CD4-positive, alpha-beta T cell (primary cell): ENCODE measurements around the gene LAMA3. TPM values are rescaled to one million over a fixed set of nuclear protein-coding genes. Genes with fewer than 3 reads are reported as not detected.

Experiments used
- ATAC-seq: fragments of 200-7000 bp; cut with Tn5 transposase; one replicate; pipeline ENCODE4 v1.10.0; 2022; ENCODE audit warnings: mild to moderate bottlenecking; ENCODE audit not compliant: poor library complexity
- CTCF ChIA-PET: fragments of 350-600 bp; sonication (Branson Sonifier 250); formaldehyde crosslinking; loops from one replicate; lab custom pipeline; 2021; ENCODE audit warnings: antibody characterized with exemption, inconsistent platforms; lab: Charles Lee
- POLR2A ChIA-PET: fragments of 350-600 bp; sonication (Branson Sonifier 250); formaldehyde crosslinking; loops from one replicate; lab custom pipeline; 2021; ENCODE audit warnings: antibody characterized with exemption, inconsistent platforms; lab: Charles Lee
- DNase-seq, 14 experiments: peaks; one replicate each; pipeline ENCODE4 v3.0.0-alpha.2; 2013 to 2020; ENCODE audit warnings: mixed read lengths in 2 of 14
- H3K27ac ChIP-seq, 2 donors: one replicate each; pipeline versions ENCODE4 v1.5.1 to v1.7.0; 2013; ENCODE audit warnings: low read length in 2 of 2, low read depth in 1 of 2, mild to moderate bottlenecking in 1 of 2
- H3K27me3 ChIP-seq, 2 experiments: 1 replicate in 1 of 2; 2 replicates in 1 of 2; pipeline versions ENCODE4 v1.6.1 to v1.7.0; 2013; ENCODE audit warnings: low read length in 2 of 2, control low read depth in 1 of 2, mild to moderate bottlenecking in 1 of 2, moderate library complexity in 1 of 2; ENCODE audit not compliant: insufficient read depth in 2 of 2, control insufficient read depth in 1 of 2
- H3K36me3 ChIP-seq: one replicate; pipeline ENCODE4 v1.6.1; 2013; ENCODE audit warnings: low read length, control low read depth; ENCODE audit not compliant: insufficient read depth
- H3K4me1 ChIP-seq: one replicate; pipeline ENCODE4 v1.6.1; 2013; ENCODE audit warnings: low read length, control low read depth; ENCODE audit not compliant: insufficient read depth
- H3K4me3 ChIP-seq: one replicate; pipeline ENCODE4 v1.5.1; 2013; ENCODE audit warnings: mild to moderate bottlenecking, low read length, moderate library complexity
- H3K9me3 ChIP-seq, 2 experiments: 1 replicate in 1 of 2; 2 replicates in 1 of 2; pipeline versions ENCODE4 v1.6.1 to v1.7.0; 2013; ENCODE audit warnings: low read length in 2 of 2, mild to moderate bottlenecking in 2 of 2, control low read depth in 1 of 2, moderate library complexity in 1 of 2; ENCODE audit not compliant: control insufficient read depth in 1 of 2, insufficient read depth in 1 of 2
- H3K27ac Mint-ChIP-seq: one replicate; pipeline ENCODE4 v1.8.0; 2020; ENCODE audit warnings: mixed read lengths
- H3K27me3 Mint-ChIP-seq: one replicate; pipeline ENCODE4 v1.8.0; 2021; ENCODE audit warnings: mixed read lengths
- H3K36me3 Mint-ChIP-seq: one replicate; pipeline ENCODE4 v1.8.0; 2021; ENCODE audit warnings: low read depth, mixed read lengths
- H3K4me1 Mint-ChIP-seq: one replicate; pipeline ENCODE4 v1.8.0; 2021; ENCODE audit warnings: low read depth, mixed read lengths
- H3K4me3 Mint-ChIP-seq: one replicate; pipeline ENCODE4 v1.8.0; 2020; ENCODE audit warnings: mild to moderate bottlenecking, mixed read lengths
- H3K9me3 Mint-ChIP-seq: one replicate; pipeline ENCODE4 v1.8.0; 2020; ENCODE audit warnings: mixed read lengths
- intact Hi-C, 2 experiments: fragments of 100-400 bp; cut with DNase I in 1 of 2; cut with micrococcal nuclease in 1 of 2; formaldehyde crosslinking; loops; one replicate each; pipeline versions ENCODE4 v1.15.1 to v1.9.0; 2023 to 2025; cut with DNase I, micrococcal nuclease
- total RNA-seq, 174 experiments: library from RNA in 2 of 174; stranded (reverse) in 2 of 174; gene quantifications; one replicate each; pipeline ENCODE4 v1.2.3 and lab custom pipeline; 2021 to 2026
- TF ChIP-seq, protein P1 (sequence below): fragments of 200-600 bp; IDR thresholded peaks from one replicate; pipeline ENCODE4 v1.8.0; 2022; ENCODE audit warnings: antibody characterized with exemption, mild to moderate bottlenecking

The LAMA3 gene
- total RNA-seq, 2 experiments from 2014 or later = 0.19 TPM; not detected in 1

DNA sequence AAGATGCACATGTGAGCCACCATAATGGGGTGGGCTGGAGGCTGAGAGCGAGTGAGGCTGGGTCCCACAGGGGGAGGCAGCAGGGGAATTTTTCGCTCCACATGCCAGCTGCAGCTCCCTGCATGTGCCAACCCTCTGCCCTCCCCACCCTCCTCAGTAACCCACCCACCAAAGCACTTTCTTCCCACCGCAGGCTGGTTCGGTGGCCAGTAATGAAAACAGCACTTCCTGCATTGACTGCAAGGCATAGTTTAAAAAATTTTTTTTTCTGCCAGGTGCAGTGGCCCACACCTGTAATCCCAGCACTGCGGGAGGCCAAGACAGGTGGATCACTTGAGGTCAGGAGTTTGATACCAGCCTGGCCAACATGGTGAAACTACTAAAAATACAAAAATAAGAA, 177.8 kb downstream of the LAMA3 start:
- Mint-ChIP-seq H3K9me3 (peaks cover 4% of the 10 kb centered on the region), H3K36me3 (no peaks in the 10 kb centered on the region), H3K27ac (peak overlapping the region; percentile 21), H3K27me3 (no peaks in the 10 kb centered on the region), H3K4me1 (peaks cover 66% of the 10 kb centered on the region), H3K4me3 (no peak overlapping the region)
- no peaks in the 10 kb centered on the region for H3K27me3 ChIP-seq
- TF ChIP-seq, protein P1, sequence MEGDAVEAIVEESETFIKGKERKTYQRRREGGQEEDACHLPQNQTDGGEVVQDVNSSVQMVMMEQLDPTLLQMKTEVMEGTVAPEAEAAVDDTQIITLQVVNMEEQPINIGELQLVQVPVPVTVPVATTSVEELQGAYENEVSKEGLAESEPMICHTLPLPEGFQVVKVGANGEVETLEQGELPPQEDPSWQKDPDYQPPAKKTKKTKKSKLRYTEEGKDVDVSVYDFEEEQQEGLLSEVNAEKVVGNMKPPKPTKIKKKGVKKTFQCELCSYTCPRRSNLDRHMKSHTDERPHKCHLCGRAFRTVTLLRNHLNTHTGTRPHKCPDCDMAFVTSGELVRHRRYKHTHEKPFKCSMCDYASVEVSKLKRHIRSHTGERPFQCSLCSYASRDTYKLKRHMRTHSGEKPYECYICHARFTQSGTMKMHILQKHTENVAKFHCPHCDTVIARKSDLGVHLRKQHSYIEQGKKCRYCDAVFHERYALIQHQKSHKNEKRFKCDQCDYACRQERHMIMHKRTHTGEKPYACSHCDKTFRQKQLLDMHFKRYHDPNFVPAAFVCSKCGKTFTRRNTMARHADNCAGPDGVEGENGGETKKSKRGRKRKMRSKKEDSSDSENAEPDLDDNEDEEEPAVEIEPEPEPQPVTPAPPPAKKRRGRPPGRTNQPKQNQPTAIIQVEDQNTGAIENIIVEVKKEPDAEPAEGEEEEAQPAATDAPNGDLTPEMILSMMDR = no peak
- H3K4me3 ChIP-seq = no peak overlapping the region
- H3K36me3 ChIP-seq = no peaks in the 10 kb centered on the region
- ChIA-PET POLR2A (no interaction called here), CTCF (no interaction called here)
- intact Hi-C loops = no loop called here
- peaks cover 50% of the 10 kb centered on the region for H3K4me1 ChIP-seq
- ATAC-seq (no peak), DNase-seq (peak in 3 of 14 experiments; percentile 22 to 29 (median 29))
- no peak overlapping the region for H3K27ac ChIP-seq
- no peaks in the 10 kb centered on the region for H3K9me3 ChIP-seq

DNA sequence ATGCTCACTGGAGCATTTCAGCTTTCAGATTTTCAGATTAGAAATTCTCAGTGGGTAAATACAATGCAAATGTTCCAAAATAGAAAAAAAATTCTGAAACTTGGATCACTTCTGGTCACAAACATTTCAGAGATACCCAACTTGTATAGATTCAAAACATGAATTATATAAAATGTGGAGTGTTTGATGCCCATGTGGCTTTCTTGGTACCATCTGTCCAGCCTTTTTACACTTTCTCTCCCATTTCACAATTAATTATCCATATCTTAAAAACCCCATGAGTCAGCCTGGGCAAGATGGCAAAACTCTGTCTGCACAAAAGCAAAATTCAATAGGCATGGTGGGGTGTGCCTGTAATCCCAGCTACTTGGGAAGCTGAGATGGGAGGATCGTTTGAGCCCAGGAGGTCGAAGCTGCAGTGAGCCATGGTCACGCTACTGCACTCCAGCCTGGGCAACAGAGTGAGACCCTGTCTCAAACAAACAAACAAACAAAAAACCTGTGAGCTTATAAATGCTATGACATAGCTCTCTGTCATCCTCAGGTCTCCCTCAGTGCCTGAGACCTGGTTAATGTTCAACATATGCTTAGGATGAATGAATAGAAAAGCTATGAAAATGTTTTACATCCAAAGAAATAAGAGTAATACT, 179.0 kb downstream of the LAMA3 start:
- Mint-ChIP-seq H3K4me3 (no peak overlapping the region), H3K36me3 (no peaks in the 10 kb centered on the region), H3K9me3 (peaks cover 4% of the 10 kb centered on the region), H3K27ac (no peak overlapping the region), H3K27me3 (no peaks in the 10 kb centered on the region), H3K4me1 (peaks cover 71% of the 10 kb centered on the region)
- H3K4me3 ChIP-seq = no peak overlapping the region
- no peak overlapping the region for H3K27ac ChIP-seq
- POLR2A ChIA-PET = interaction anchor here (1.0 kb wide), 1 partner anchor 143 kb away, joined by 4 read pairs; no protein-coding TSS in a partner anchor
- no peak for ATAC-seq
- intact Hi-C loops = no loop called here
- H3K27me3 ChIP-seq = no peaks in the 10 kb centered on the region
- H3K4me1 ChIP-seq = peaks cover 57% of the 10 kb centered on the region
- CTCF ChIA-PET = interaction anchor here (1.0 kb wide), 2 partner anchors 61 to 133 kb away, joined by 3 read pairs; no protein-coding TSS in a partner anchor
- no peaks in the 10 kb centered on the region for H3K9me3 ChIP-seq
- TF ChIP-seq, protein P1 = no peak
- H3K36me3 ChIP-seq = no peaks in the 10 kb centered on the region
- no peak for DNase-seq

DNA sequence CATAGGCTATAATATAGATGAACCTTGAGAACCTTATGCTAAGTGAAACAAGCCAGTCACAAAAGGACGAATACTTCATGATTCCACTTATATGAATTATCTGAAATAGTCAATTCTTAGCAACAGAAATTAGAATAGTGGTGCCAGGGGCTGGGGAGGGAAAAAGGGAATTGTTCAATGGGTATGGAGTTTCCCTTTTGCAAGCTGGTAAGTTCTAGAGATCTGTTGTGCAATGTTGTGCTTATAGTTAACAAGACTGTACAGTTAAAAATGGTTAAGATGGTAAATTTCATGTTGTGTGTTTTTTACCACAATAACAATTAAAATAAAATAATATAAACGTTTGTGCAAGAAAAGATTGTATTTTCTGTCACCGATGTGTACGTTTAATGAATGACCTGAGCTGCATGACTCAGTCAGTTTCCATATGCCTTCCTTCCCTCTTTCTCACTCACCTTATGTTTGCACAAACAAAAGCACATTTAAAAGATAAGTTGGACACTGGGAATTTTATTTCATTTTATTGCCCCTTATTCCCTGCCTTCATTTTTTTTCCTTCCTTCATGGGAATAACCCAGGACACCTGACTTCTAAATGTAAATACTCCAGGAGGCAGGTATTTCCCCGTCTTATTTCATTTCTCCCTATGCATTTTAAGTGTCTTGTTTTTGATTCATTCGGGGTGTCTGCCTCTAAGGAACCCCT, 181.6 kb downstream of the LAMA3 start:
- peak overlapping the region; percentile 93 for H3K27ac Mint-ChIP-seq
- H3K4me3 Mint-ChIP-seq = peak overlapping the region; percentile 73
- no peaks in the 10 kb centered on the region for H3K36me3 ChIP-seq
- H3K9me3 Mint-ChIP-seq = no peaks in the 10 kb centered on the region
- DNase-seq (no peak), ATAC-seq (no peak)
- H3K4me1 ChIP-seq = peaks cover 40% of the 10 kb centered on the region
- TF ChIP-seq, protein P1 = no peak
- H3K27ac ChIP-seq = peak overlapping the region in 1 of 2 donors; percentile 9
- ChIA-PET POLR2A (interaction anchor here (1.0 to 1.6 kb wide), 4 partner anchors 9 to 32 kb away, joined by 3 to 4 read pairs (median 4); no protein-coding TSS in a partner anchor), CTCF (interaction anchor here (1.4 to 2.1 kb wide), 2 partner anchors 41 to 48 kb away, joined by 3 to 6 read pairs; no protein-coding TSS in a partner anchor)
- no peaks in the 10 kb centered on the region for H3K36me3 Mint-ChIP-seq
- no peaks in the 10 kb centered on the region for H3K9me3 ChIP-seq
- no peaks in the 10 kb centered on the region for H3K27me3 Mint-ChIP-seq
- no peaks in the 10 kb centered on the region for H3K27me3 ChIP-seq
- intact Hi-C loops = loop anchor here (1.0 to 5.0 kb wide), 5 partner anchors 39 to 246 kb away; partner anchors contain the start of gene TTC39C (in 1 of the 2)
- no peak overlapping the region for H3K4me3 ChIP-seq
- H3K4me1 Mint-ChIP-seq = peaks cover 61% of the 10 kb centered on the region
